GM23338 (cell line): ENCODE results near the gene PPP1R16B. TPM values are rescaled to one million over a fixed set of nuclear protein-coding genes. Genes with fewer than 3 reads are reported as not detected.

Experiments used
- ATAC-seq: fragments of 200-7000 bp; cut with Tn5 transposase; 3 replicates; pipeline ENCODE4 v1.9.1; 2020
- DNase-seq: peaks from one replicate; pipeline ENCODE4 v3.0.0-alpha.2; 2015; ENCODE audit warnings: low spot score
- H2AFZ ChIP-seq: fragments of 200-600 bp; sonication (generic); 2 replicates; pipeline ENCODE4 v1.8.0; 2016; ENCODE audit warnings: antibody characterized with exemption, mild to moderate bottlenecking, moderate library complexity
- H3F3A ChIP-seq: fragments of 200-600 bp; sonication (generic); replicated peaks from 2 replicates; pipeline ENCODE4 v1.8.0; 2017; ENCODE audit warnings: antibody characterized with exemption, mixed run types, low read depth
- H3K27ac ChIP-seq: fragments of 200-600 bp; sonication (generic); 2 replicates; pipeline ENCODE4 v1.6.1; 2016; ENCODE audit warnings: low read depth
- H3K27me3 ChIP-seq: fragments of 200-600 bp; sonication (generic); 2 replicates; pipeline ENCODE4 v1.8.0; 2016; ENCODE audit warnings: mild to moderate bottlenecking, mixed run types, moderate library complexity; ENCODE audit not compliant: insufficient read depth
- H3K36me3 ChIP-seq: fragments of 200-600 bp; sonication (generic); 2 replicates; pipeline ENCODE4 v1.8.0; 2016; ENCODE audit warnings: mild to moderate bottlenecking; ENCODE audit not compliant: insufficient read depth
- H3K4me1 ChIP-seq: fragments of 200-600 bp; sonication (generic); 2 replicates; pipeline ENCODE4 v1.8.0; 2016; ENCODE audit warnings: mild to moderate bottlenecking, moderate library complexity; ENCODE audit not compliant: insufficient read depth
- H3K4me2 ChIP-seq: fragments of 200-600 bp; sonication (generic); 2 replicates; pipeline ENCODE4 v1.7.1; 2017; ENCODE audit warnings: mixed run types
- H3K4me3 ChIP-seq: fragments of 200-600 bp; sonication (generic); 2 replicates; pipeline ENCODE4 v1.6.1; 2016; ENCODE audit warnings: mixed run types
- H3K79me2 ChIP-seq: fragments of 200-600 bp; sonication (generic); replicated peaks from 2 replicates; pipeline ENCODE4 v1.8.0; 2017; ENCODE audit warnings: mild to moderate bottlenecking; ENCODE audit not compliant: insufficient read depth
- H3K9me2 ChIP-seq: fragments of 200-600 bp; sonication (generic); 2 replicates; pipeline ENCODE4 v1.8.0; 2017; ENCODE audit not compliant: insufficient read depth
- H4K20me1 ChIP-seq: fragments of 200-600 bp; sonication (generic); replicated peaks from 2 replicates; pipeline ENCODE4 v1.8.0; 2017; ENCODE audit warnings: mild to moderate bottlenecking; ENCODE audit not compliant: insufficient read depth
- H3K27ac Mint-ChIP-seq: 2 replicates; pipeline ENCODE4 v1.8.0; 2020; ENCODE audit warnings: inconsistent platforms, mild to moderate bottlenecking, moderate library complexity, mixed read lengths
- H3K27me3 Mint-ChIP-seq: 3 replicates; pipeline ENCODE4 v1.8.0; 2022; ENCODE audit warnings: low read depth, mild to moderate bottlenecking, moderate library complexity, mixed read lengths, inconsistent platforms; ENCODE audit not compliant: insufficient read depth, poor library complexity
- H3K36me3 Mint-ChIP-seq: 3 replicates; pipeline ENCODE4 v1.8.0; 2021; ENCODE audit warnings: low read depth, mild to moderate bottlenecking, inconsistent platforms, moderate library complexity, mixed read lengths
- H3K4me1 Mint-ChIP-seq: 3 replicates; pipeline ENCODE4 v1.8.0; 2020; ENCODE audit warnings: mild to moderate bottlenecking, inconsistent platforms, mixed read lengths
- H3K4me3 Mint-ChIP-seq: 3 replicates; pipeline ENCODE4 v1.8.0; 2021; ENCODE audit warnings: moderate library complexity, mild to moderate bottlenecking, inconsistent platforms, mixed read lengths
- H3K9me3 Mint-ChIP-seq: 3 replicates; pipeline ENCODE4 v1.8.0; 2020; ENCODE audit warnings: moderate library complexity, mild to moderate bottlenecking, inconsistent platforms, mixed read lengths
- CREB1 ChIP-seq: fragments of 250-450 bp; sonication (Bioruptor Pico); IDR thresholded peaks from 2 replicates; pipeline ENCODE4 v1.5.0; 2020; ENCODE audit warnings: low read depth, mild to moderate bottlenecking, moderate library complexity
- POLR2AphosphoS5 ChIP-seq: IDR thresholded peaks from 2 replicates; pipeline ENCODE4 v1.6.1; 2016; ENCODE audit warnings: antibody characterized with exemption, low read depth
- STAT1 ChIP-seq: IDR thresholded peaks from one replicate; pipeline ENCODE4 v1.6.1; 2016; ENCODE audit warnings: antibody characterized with exemption; ENCODE audit not compliant: unreplicated experiment
- ZNF114 ChIP-seq: fragments of 250-450 bp; sonication (Bioruptor Pico); IDR thresholded peaks from 2 replicates; pipeline ENCODE4 v1.5.0; 2020; ENCODE audit warnings: mild to moderate bottlenecking, moderate library complexity
- polyA plus RNA-seq: library from polyadenylated mRNA; unstranded; fragments of >200 nt; fragmentation: Nextera tagmentation; extraction: Ambion mirVana; gene quantifications from 2 replicates; pipeline ENCODE4 v1.2.1, GENCODE V29; 2016
- total RNA-seq: library from RNA; depleted of rRNA; stranded (reverse); fragments of >200 nt; shearing (Covaris generic); gene quantifications from 2 replicates; pipeline ENCODE4 v1.2.3, GENCODE V29; 2014
- TF ChIP-seq, protein P1 (sequence below): IDR thresholded peaks from 2 replicates; pipeline ENCODE4 v1.6.1; 2016; ENCODE audit warnings: antibody characterized with exemption
- TF ChIP-seq, protein P2 (sequence below), 2 experiments: fragments of 200-600 bp in 1 of 2; sonication (generic) in 1 of 2; conservative IDR thresholded peaks; 2 replicates each; pipeline versions ENCODE4 v1.5.1 to v1.6.1; 2016 to 2017; ENCODE audit warnings: antibody characterized with exemption in 2 of 2, low read depth in 2 of 2, mild to moderate bottlenecking in 2 of 2, moderate library complexity in 1 of 2

Gene PPP1R16B
- total and polyA plus RNA-seq, 2 experiments from 2014 or later = 1.6 to 11.5 TPM

DNA sequence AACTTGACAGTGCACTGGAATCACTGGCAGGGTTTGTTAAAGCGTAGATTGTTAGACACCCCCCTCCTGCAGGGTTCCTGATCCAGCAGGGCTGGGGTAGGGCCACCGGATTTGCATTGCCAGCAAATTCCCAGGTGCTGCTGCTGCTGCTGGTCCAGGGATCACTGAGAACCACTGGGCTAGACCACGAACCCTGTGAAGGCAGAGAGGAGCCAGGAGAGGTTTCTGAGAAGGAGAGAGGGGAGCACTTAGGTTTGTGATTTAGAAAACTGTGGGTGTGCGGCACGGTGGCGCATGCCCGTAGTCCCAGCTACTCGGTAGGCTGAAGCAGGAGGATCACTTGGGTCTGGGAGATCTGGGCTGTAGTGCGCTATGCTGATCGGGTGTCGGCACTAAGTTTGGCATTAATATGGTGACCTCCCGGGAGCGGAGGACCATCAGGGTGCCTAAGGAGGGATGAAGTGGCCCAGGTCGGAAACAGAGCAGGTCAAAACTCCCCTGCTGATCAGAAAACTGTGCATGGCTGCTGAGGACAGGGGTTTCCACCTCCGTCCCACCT lies 67.1 kb downstream of the PPP1R16B start:
- no peak for DNase-seq
- Mint-ChIP-seq H3K4me3 (no peak overlapping the region), H3K9me3 (peaks cover 4% of the 10 kb centered on the region; the same call in 1 of the 3 replicates), H3K4me1 (peaks cover 31% of the 10 kb centered on the region), H3K36me3 (no peaks in the 10 kb centered on the region; the same call in 2 of the 3 replicates), H3K27ac (no peak overlapping the region), H3K27me3 (peaks cover 5% of the 10 kb centered on the region)
- Histone ChIP-seq H3K79me2 (no peaks in the 10 kb centered on the region), H3K36me3 (no peaks in the 10 kb centered on the region), H3F3A (0 out of 2 replicates have a peak, but pooled peaks cover 4% of the 10 kb centered on the region), H3K9me2 (no peaks in the 10 kb centered on the region), H3K27me3 (no peaks in the 10 kb centered on the region), H3K4me2 (no peak overlapping the region), H3K4me1 (peaks cover 21% of the 10 kb centered on the region), H2AFZ (no peak overlapping the region), H4K20me1 (no peaks in the 10 kb centered on the region; the same call in 1 of the 2 replicates), H3K4me3 (no peak overlapping the region), H3K27ac (no peak overlapping the region)
- TF ChIP-seq ZNF114 = no peak
- no peak for TF ChIP-seq POLR2AphosphoS5
- no peak; the same call in 1 of the 3 replicates for ATAC-seq

DNA sequence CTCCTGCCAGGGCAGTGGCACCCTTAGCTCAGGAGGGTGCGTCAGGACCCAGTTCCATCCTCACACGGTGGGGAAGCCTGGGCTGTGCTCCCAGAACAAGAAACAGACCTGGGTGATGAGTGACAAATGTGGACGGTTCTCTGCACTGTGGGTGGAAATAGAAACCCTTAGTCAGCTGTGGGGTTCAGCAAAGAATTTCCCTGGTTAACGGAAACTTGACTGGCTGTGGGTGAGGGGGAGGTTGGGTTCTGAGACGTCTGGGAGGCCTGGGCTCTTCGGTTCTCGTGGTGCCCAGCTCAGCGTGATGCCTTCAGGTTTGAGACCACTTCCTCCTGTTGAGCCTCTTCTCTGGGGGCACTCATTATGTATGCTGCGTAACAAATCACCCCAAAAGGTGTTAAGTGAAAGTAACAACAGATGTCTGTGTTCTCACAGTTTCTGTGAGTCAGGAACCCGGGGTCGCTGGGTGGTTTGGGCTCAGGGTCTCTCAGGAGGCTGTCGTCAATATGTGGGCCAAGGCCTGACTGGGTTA lies 67.6 kb downstream of the PPP1R16B start:
- no peak overlapping the region for H3K27ac ChIP-seq
- H3K27me3 ChIP-seq = no peaks in the 10 kb centered on the region
- no peak overlapping the region for H3K4me3 Mint-ChIP-seq
- H3K4me2 ChIP-seq = no peak overlapping the region
- DNase-seq (no peak), ATAC-seq (no peak)
- H3K36me3 Mint-ChIP-seq = no peaks in the 10 kb centered on the region; the same call in 2 of the 3 replicates
- H4K20me1 ChIP-seq = no peaks in the 10 kb centered on the region; the same call in 1 of the 2 replicates
- no peaks in the 10 kb centered on the region for H3K9me2 ChIP-seq
- peaks cover 31% of the 10 kb centered on the region for H3K4me1 Mint-ChIP-seq
- TF ChIP-seq ZNF114 (no peak), CREB1 (CRISPR knock-in tag) (no peak), STAT1 (no peak)
- TF ChIP-seq, protein P1, sequence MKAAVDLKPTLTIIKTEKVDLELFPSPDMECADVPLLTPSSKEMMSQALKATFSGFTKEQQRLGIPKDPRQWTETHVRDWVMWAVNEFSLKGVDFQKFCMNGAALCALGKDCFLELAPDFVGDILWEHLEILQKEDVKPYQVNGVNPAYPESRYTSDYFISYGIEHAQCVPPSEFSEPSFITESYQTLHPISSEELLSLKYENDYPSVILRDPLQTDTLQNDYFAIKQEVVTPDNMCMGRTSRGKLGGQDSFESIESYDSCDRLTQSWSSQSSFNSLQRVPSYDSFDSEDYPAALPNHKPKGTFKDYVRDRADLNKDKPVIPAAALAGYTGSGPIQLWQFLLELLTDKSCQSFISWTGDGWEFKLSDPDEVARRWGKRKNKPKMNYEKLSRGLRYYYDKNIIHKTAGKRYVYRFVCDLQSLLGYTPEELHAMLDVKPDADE = no peak
- TF ChIP-seq, protein P2, sequence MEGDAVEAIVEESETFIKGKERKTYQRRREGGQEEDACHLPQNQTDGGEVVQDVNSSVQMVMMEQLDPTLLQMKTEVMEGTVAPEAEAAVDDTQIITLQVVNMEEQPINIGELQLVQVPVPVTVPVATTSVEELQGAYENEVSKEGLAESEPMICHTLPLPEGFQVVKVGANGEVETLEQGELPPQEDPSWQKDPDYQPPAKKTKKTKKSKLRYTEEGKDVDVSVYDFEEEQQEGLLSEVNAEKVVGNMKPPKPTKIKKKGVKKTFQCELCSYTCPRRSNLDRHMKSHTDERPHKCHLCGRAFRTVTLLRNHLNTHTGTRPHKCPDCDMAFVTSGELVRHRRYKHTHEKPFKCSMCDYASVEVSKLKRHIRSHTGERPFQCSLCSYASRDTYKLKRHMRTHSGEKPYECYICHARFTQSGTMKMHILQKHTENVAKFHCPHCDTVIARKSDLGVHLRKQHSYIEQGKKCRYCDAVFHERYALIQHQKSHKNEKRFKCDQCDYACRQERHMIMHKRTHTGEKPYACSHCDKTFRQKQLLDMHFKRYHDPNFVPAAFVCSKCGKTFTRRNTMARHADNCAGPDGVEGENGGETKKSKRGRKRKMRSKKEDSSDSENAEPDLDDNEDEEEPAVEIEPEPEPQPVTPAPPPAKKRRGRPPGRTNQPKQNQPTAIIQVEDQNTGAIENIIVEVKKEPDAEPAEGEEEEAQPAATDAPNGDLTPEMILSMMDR (conservative IDR thresholded peaks at IDR 0.05; ENCODE audit: low read depth in 2 of 2) = no peak
- no peaks in the 10 kb centered on the region for H3K79me2 ChIP-seq
- no peak overlapping the region for H3K27ac Mint-ChIP-seq
- no peak overlapping the region for H2AFZ ChIP-seq
- no peak overlapping the region for H3K4me3 ChIP-seq
- peaks cover 6% of the 10 kb centered on the region for H3K27me3 Mint-ChIP-seq
- peaks cover 21% of the 10 kb centered on the region for H3K4me1 ChIP-seq
- no peaks in the 10 kb centered on the region for H3K36me3 ChIP-seq
- 0 out of 3 replicates have a peak, but pooled peaks cover 4% of the 10 kb centered on the region for H3K9me3 Mint-ChIP-seq
- 0 out of 2 replicates have a peak, but pooled peaks cover 4% of the 10 kb centered on the region for H3F3A ChIP-seq
